ENCODE data around the gene MARCHF3.
"Not testable (repeated sequence)": the region's sequence is repeated elsewhere in the genome, so short reads cannot be mapped to it uniquely, and the experiment has no call there.

The MARCHF3 gene

GRCh38 chr5:127061537-127061936 lies 31.2 kb upstream of the MARCHF3 start:
- no peak overlapping the region for H3K27ac Mint-ChIP-seq
- no peak for DNase-seq

GRCh38 chr5:127060470-127060985 lies 30.2 kb upstream of the MARCHF3 start:
- Mint-ChIP-seq H3K4me3 (no peak overlapping the region), H3K36me3 (ENCODE audit: low read depth) (peaks cover 23% of the 10 kb centered on the region), H3K27me3 (no peaks in the 10 kb centered on the region), H3K9me3 (no peaks in the 10 kb centered on the region), H3K4me1 (peaks cover 5% of the 10 kb centered on the region), H3K27ac (no peak overlapping the region)
- ATAC-seq (peak; percentile 43), DNase-seq (no peak)

More at GRCh38 chr5:127061537-127061936, 31.2 kb upstream of the MARCHF3 start:
- no peak overlapping the region for H3K4me3 Mint-ChIP-seq
- peaks cover 5% of the 10 kb centered on the region for H3K4me1 Mint-ChIP-seq
- peaks cover 14% of the 10 kb centered on the region for H3K36me3 Mint-ChIP-seq (ENCODE audit: low read depth)
- ATAC-seq, result no peak
- no peaks in the 10 kb centered on the region for H3K27me3 Mint-ChIP-seq
- H3K9me3 Mint-ChIP-seq, result no peaks in the 10 kb centered on the region

DNA sequence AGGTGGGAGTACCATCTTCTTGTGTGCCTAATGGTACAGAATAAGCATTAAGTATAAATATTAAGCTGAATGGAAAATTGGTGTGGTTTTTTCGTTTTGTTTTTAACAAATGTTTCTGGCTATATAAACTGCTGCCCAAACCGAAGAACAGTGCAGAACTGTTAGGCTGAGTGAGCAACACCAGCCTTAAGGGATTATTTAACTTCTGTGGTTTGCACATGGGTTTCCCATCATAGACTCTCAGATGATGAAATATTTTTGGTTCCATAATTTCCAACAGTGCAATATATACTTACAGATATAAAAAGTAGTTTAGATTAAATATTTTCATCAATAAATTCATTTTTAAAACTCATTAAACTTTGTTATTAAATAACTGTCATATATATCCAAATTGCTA lies 26.5 kb upstream of the MARCHF3 start:
- H3K36me3 Mint-ChIP-seq (ENCODE audit: low read depth), result peaks cover 40% of the 10 kb centered on the region
- peaks cover 5% of the 10 kb centered on the region for H3K4me1 Mint-ChIP-seq
- ATAC-seq, result no peak
- no peak overlapping the region for H3K4me3 Mint-ChIP-seq
- no peaks in the 10 kb centered on the region for H3K27me3 Mint-ChIP-seq
- H3K27ac Mint-ChIP-seq, result no peak overlapping the region
- no peaks in the 10 kb centered on the region for H3K9me3 Mint-ChIP-seq
- no peak for DNase-seq

- Mint-ChIP-seq H3K36me3 (ENCODE audit: low read depth) (peaks cover 40% of the 10 kb centered on the region), H3K4me1 (peaks cover 5% of the 10 kb centered on the region), H3K9me3 (no peaks in the 10 kb centered on the region), H3K27ac (no peak overlapping the region), H3K4me3 (no peak overlapping the region), H3K27me3 (no peaks in the 10 kb centered on the region)
- no peak for DNase-seq
- ATAC-seq, result no peak
Observed at GRCh38 chr5:127055880-127056653, 25.7 kb upstream of the MARCHF3 start.

DNA sequence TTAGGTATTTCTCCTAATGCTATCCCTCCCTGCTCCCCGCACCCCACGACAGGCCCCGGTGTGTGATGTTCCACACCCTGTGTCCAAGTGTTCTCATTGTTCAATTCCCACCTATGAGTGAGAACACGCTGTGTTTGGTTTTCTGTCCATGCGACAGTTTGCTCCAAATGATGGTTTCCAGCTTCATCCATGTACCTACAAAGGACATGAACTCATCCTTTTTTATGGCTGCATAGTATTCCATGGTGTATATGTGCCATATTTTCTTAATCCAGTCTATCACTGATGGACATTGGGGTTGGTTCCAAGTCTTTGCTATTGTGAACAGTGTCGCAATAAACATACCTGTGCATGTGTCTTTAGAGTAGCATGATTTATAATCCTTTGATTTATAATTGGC lies 23.2 kb upstream of the MARCHF3 start:
- H3K27me3 Mint-ChIP-seq, DNase-seq, H3K4me1 Mint-ChIP-seq, H3K27ac Mint-ChIP-seq, H3K9me3 Mint-ChIP-seq, ATAC-seq, H3K4me3 Mint-ChIP-seq: not testable (repeated sequence)
- H3K36me3 Mint-ChIP-seq (ENCODE audit: low read depth), result peaks cover 35% of the 10 kb centered on the region

DNA sequence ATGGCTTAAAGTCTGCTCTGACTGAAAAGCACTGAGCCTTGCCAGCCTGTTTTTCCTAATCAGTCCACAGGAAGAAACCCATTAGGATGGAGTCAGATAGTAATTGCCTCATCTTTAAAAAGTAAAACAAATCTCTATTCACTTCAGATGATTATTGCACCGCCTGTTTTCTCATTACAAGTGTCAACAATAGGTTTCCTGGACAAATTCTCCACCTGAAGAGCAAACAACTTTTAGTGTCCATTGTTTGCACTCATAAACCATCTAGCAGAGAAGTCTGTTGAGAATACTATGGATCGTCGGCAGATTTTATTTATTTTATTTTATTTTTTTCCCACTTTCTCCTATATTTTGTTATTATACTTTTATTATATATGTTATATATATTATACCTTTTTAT lies 22.7 kb upstream of the MARCHF3 start:
- Mint-ChIP-seq H3K4me3 (no peak overlapping the region), H3K36me3 (ENCODE audit: low read depth) (peaks cover 32% of the 10 kb centered on the region), H3K27me3 (no peaks in the 10 kb centered on the region), H3K4me1 (no peaks in the 10 kb centered on the region), H3K9me3 (no peaks in the 10 kb centered on the region), H3K27ac (no peak overlapping the region)
- ATAC-seq (no peak), DNase-seq (no peak)

DNA sequence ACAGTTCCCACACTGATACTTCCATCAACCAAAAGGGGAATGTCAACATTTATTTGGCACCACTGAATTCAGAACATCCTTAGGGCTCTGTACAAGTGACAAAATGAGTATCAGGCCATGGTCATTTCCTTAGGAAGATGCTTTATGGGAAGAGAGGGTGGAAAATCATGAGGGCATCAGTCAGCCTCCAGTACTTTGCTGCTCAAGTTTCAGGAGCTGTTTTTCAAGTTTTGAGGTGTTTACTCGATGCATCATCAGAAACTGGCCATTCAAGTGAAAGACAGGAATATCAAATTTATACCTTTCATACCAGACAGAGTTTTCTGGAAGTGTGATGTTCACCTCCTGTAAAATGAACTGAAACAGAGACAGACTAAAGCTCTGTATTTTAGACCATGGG lies 21.2 kb upstream of the MARCHF3 start:
- H3K36me3 Mint-ChIP-seq (ENCODE audit: low read depth), result peaks cover 27% of the 10 kb centered on the region
- no peaks in the 10 kb centered on the region for H3K9me3 Mint-ChIP-seq
- H3K4me3 Mint-ChIP-seq, result no peak overlapping the region
- no peaks in the 10 kb centered on the region for H3K4me1 Mint-ChIP-seq
- no peak for DNase-seq
- ATAC-seq, result no peak
- H3K27me3 Mint-ChIP-seq, result no peaks in the 10 kb centered on the region
- H3K27ac Mint-ChIP-seq, result no peak overlapping the region

- Mint-ChIP-seq H3K27me3 (no peaks in the 10 kb centered on the region), H3K27ac (no peak overlapping the region), H3K9me3 (no peaks in the 10 kb centered on the region), H3K36me3 (ENCODE audit: low read depth) (no peaks in the 10 kb centered on the region), H3K4me1 (no peaks in the 10 kb centered on the region), H3K4me3 (no peak overlapping the region)
- no peak for DNase-seq
- ATAC-seq, result no peak
Observed at GRCh38 chr5:127046343-127047072, 16.1 kb upstream of the MARCHF3 start.

DNA sequence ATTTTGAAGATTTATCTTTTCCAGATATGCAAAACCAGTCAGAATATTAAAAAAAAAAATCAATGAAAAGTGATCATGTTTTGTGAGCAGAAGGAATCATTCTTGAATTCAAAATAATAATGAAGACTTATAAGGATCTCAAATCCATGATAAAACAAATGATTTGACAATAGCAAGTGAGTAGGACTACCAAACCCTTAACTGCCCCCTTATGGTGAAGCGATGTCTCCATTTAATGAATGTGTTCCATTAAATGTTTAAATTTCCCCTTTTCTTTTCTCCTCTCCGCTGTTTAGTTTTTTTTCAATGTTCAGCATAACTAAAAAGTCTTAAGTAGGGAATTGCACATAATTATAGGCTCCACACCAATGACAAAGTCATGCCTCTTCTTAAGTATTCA lies 12.2 kb upstream of the MARCHF3 start:
- peaks cover 2% of the 10 kb centered on the region for H3K36me3 Mint-ChIP-seq (ENCODE audit: low read depth)
- no peak for ATAC-seq
- no peaks in the 10 kb centered on the region for H3K27me3 Mint-ChIP-seq
- no peak overlapping the region for H3K27ac Mint-ChIP-seq
- DNase-seq, result no peak
- H3K4me3 Mint-ChIP-seq, result no peak overlapping the region
- H3K9me3 Mint-ChIP-seq, result no peaks in the 10 kb centered on the region
- no peaks in the 10 kb centered on the region for H3K4me1 Mint-ChIP-seq

- peaks cover 2% of the 10 kb centered on the region for H3K36me3 Mint-ChIP-seq (ENCODE audit: low read depth)
- no peak overlapping the region for H3K4me3 Mint-ChIP-seq
- no peaks in the 10 kb centered on the region for H3K4me1 Mint-ChIP-seq
- no peak for DNase-seq
- H3K9me3 Mint-ChIP-seq, result no peaks in the 10 kb centered on the region
- H3K27me3 Mint-ChIP-seq, result no peaks in the 10 kb centered on the region
- H3K27ac Mint-ChIP-seq, result no peak overlapping the region
- ATAC-seq, result no peak
Observed at GRCh38 chr5:127041571-127041970, 11.2 kb upstream of the MARCHF3 start.

DNA sequence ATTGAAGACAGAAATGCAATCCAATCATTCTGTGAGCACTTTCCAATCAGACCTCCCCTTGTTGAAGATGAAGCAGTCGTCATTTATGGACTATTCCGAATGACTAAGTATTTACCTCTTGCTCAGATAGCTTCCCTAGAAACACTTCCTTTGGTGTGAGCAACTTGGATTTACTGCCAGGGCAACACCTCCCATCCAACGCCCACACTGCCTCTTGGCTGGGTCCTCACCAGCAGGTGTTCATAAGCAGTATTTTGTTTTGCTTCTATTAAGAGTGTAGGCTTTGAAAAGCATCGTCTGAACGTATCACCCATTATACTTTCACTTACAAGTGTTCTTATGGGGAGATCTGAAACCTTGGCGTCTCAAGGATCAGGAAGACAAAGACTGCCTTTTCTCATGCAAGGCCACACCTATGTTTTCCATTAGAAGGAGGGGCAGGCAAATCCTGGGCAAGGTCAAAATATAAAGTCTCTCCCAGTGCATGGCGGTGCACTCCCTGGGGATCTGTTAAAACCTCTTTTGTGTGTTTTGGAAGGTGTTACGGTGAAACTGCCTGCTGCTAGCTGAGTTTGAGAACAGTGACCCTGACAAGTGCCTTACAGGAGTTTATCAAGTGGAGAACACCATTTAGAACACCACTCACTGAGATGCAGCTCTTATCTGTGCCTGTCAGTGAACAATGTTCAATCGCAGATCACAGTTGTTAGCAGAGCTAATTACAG lies 10.6 kb upstream of the MARCHF3 start:
- Mint-ChIP-seq H3K27ac (no peak overlapping the region), H3K36me3 (ENCODE audit: low read depth) (peaks cover 2% of the 10 kb centered on the region), H3K9me3 (no peaks in the 10 kb centered on the region), H3K4me1 (no peaks in the 10 kb centered on the region), H3K27me3 (no peaks in the 10 kb centered on the region), H3K4me3 (no peak overlapping the region)
- DNase-seq, result no peak
- ATAC-seq, result no peak

DNA sequence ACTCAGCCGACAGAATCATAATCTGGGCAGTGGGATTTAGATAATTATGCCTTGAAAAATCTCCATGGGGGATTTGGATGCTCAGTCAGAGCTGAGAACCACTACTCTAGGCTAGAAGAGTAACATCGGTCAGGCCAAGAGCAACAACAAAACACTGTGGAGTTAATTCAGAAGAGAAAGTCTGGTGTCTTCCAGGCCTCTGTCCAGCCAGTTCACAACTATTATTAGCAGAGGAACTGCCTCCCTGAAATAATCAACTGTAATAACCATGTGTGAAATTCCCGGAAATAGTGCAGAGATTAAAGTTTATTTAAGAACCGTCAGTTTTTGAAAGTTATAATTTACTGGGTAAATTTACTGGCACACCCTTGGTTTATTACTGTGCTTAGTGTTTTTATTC lies 8.2 kb upstream of the MARCHF3 start:
- Mint-ChIP-seq H3K9me3 (no peaks in the 10 kb centered on the region), H3K4me3 (no peak overlapping the region), H3K4me1 (no peaks in the 10 kb centered on the region), H3K27me3 (no peaks in the 10 kb centered on the region), H3K36me3 (ENCODE audit: low read depth) (peaks cover 2% of the 10 kb centered on the region), H3K27ac (no peak overlapping the region)
- no peak for ATAC-seq
- DNase-seq, result no peak

- H3K36me3 Mint-ChIP-seq (ENCODE audit: low read depth), result no peaks in the 10 kb centered on the region
- ATAC-seq (no peak), DNase-seq (no peak)
- H3K27ac Mint-ChIP-seq, result peak overlapping the region; percentile 15
- H3K4me1 Mint-ChIP-seq, result peaks cover 18% of the 10 kb centered on the region
- no peaks in the 10 kb centered on the region for H3K9me3 Mint-ChIP-seq
- peaks cover 18% of the 10 kb centered on the region for H3K27me3 Mint-ChIP-seq
- peak overlapping the region; percentile 84 for H3K4me3 Mint-ChIP-seq
Observed at GRCh38 chr5:127031863-127032232, 1.5 kb upstream of the MARCHF3 start.

DNA sequence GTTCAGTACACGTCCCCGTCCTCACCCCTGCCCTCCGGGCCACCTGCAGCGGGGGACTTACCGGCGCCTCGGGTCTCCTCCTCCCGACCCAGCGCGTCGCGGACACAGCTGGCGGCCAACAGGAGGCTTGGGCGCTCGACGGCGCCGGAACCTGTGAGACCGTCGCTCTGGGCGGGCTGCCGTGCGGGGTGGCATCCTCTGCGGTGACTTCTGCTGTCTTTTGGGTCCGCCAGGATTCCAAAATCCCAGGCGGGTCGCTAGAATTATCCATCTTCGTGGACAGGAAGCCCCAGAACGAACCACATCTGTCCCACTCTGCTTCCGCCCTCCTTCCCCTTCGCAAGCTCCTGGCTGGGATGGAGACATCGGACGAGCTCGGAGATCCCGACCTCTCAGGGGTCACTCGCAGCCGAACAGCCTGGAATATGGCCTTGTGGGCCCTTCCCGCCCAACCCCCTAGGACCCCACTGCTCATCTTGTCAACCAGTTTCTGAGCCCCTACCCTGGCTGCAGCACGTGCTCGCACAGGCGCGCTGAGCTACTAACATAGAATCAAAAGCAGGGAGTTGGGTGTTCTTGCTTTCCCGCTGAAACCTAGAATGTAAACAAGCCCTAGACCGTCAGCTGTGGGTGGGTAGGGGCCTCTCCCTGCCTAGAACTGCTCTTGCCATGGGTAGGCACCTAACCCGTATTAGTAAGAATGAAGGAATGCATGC lies 947 bp upstream of the MARCHF3 start:
- no peaks in the 10 kb centered on the region for H3K9me3 Mint-ChIP-seq
- peaks cover 18% of the 10 kb centered on the region for H3K27me3 Mint-ChIP-seq
- H3K4me3 Mint-ChIP-seq, result peak overlapping the region; percentile 84
- no peaks in the 10 kb centered on the region for H3K36me3 Mint-ChIP-seq (ENCODE audit: low read depth)
- DNase-seq (no peak), ATAC-seq (no peak)
- H3K4me1 Mint-ChIP-seq, result peaks cover 18% of the 10 kb centered on the region
- H3K27ac Mint-ChIP-seq, result peak overlapping the region; percentile 15
